GM20431 (cell line): ENCODE results near the gene PDE11A.
"Not testable (repeated sequence)": the region's sequence is repeated elsewhere in the genome, so short reads cannot be mapped to it uniquely, and the experiment has no call there.

Source experiments
- in situ Hi-C: fragments of 300-500 bp; cut with MseI, MboI; formaldehyde crosslinking; loops from one replicate; pipeline ENCODE4 v1.15.0; 2020; ENCODE audit warnings: low sequenced_read_pairs; ENCODE audit not compliant: unreplicated experiment

PDE11A gene

DNA sequence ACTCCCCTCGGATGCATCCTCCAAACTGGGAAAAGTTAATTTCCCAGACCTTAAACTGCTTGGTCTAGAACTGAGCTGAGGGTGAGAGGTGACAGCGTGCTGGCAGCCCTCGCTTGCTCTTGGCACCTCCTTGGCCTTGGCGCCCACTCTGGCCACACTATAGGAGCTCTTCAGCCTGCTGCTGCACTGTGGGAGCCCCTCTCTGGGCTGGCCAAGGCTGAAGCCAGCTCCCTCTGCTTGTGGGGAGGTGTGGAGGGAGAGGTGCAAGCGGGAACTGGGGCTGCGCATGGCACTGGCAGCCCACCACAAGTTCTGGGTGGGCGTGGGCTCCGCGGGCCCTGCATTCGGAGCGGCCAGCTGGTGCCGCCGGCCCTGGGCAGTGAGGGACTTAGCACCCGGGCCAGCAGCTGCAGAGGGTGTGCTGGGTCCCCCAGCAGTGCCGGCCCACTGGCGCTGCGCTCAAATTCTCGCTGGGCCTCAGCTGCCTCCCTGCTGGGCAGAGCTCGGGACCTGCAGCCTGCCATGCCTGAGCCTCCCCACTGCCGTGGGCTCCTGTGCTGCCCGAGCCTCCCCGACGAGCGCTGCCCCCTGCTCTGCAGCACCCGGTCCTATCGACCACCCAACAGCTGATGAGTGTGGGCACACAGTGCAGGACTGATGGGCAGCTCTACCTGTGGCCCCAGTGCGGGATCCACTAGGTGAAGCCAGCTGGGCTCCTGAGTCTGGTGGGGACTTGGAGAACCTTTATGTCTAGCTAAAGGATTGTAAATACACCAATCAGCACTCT, 237.0 kb downstream of the PDE11A start:
- in situ Hi-C loops = not testable (repeated sequence)

DNA sequence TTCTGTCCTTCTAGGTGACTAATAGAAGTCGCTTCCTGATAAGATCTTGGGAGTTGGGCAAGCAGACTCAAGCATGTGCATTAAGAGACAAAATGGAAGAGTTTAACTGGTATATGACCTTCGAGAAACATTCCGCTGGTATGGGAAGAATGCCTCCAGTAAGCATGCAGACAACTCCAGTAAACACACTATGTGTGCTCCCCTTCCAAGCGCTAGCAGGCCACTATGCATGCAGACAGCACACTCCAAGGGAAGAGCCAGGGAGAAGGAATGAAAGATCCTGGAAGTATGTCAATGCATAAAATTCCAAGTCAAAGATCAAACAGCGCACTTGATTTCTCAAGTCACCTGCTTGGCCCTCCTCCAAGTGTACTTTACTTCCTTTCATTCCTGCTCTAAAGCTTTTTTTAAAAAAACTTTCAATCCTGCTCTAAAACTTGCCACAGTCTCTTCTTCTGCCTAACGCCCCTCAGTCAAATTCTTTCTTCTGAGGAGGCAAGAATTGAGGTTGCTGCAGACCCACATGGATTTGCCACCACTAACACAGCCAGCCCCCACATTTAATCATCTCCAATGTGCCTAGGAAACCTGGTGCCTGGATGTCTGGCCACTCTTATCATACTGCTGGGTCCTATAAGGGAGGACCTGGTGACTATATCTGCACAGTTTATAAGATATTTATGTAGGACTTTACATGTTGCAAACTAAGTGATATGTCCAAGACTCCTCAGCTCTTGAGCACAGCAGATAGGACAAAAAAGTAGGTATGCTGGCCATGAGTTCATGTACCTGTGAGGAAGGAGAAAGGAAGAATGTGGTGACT, 239.8 kb downstream of the PDE11A start:
- in situ Hi-C loops = no loop called here

DNA sequence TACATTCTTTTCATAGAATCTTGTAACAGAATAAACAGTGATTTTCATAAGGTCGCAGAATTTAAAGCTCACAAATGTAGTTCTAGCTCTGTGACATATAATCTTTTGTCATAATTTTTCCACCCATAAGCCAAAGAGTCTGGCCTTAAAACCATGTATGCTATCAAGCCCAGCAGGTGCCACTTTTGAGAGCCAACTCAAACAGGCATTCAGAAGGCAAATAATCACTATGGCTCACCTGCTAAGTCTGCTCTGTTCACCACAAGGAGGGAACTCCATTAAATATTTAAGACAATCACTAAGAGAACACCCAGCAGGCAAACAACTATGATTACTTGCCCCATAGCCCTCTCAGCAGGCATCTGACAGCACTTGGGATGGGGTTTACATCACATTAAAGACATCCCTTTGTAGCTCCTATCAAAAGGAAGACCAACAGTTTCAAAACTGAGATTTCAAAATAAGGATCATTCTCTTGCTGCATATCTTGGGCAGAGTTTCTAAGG, 241.6 kb downstream of the PDE11A start:
- in situ Hi-C loops = no loop called here

DNA sequence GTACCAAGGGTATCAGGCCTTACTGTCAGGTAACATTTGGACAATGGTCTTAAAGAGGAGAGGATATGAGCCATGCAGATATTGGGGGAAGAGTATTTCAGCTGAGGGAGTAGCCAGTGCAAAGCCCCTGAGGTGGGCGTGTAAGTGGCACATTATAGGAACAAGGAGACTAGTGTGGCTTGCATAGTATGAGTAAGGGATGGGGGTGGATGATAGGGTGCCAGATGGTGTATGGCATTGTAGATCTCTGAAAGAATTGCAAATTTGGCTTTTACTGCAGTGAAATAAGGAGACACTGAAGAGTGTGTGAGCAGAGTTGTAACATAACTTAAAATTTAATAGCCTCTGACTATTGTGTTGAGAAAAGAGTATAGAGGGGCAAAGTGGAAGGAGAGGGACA, 244.0 kb downstream of the PDE11A start:
- in situ Hi-C loops = no loop called here

DNA sequence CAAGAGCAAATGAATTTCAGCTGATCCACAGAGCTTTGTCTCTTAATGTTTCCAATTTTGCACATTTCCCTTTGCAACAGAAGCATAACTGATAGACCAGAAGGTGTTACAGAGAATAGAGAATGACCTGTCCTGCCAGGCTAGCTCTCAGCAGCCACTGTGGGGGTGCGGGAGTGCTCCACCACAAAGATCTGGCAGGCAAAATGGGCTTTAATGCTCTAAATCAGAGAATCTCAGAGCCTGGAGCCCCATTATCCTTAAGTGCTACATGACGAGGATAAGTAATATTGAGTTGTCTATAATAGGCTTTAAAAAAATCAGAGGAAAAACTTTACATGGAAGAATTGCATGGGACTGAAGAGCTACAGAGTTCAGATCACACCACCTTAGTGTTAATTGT, 245.7 kb downstream of the PDE11A start:
- in situ Hi-C loops = no loop called here

DNA sequence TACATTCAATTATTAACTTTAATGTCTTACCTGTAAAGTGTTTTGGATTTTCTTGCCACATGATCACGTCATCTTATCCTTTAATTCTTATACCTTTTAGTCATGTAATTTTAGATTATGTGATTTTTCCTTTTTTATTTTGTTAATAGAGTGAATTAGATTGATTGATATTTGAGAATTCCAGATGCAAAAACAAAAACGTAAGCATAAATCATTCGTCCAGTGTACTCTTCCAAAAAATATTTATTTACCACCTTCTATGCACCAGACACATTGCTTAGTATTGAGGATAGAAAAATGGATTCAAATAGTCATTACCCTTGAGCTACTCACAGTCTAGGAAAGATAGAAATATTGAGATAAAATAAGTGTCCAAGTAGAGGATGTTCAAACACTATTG, 249.6 kb downstream of the PDE11A start:
- in situ Hi-C loops = no loop called here

DNA sequence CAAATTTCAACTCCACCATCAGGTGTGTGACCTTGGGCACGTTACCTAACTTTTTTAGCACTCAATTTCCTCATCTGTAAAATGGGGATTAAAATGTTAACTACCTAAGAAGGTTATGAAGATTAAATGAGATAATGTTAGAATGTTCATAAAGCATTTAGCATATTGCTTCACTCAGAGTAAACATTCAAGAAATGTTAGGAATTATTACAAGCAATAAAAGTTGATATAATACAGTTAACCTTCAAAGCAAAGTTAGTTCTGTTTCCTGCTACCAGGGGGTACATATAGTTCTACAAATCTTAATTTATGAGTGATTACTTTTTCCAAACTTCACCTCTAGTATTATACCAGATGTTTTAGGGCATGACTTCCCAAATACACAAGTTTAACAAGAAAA, 254.2 kb downstream of the PDE11A start:
- in situ Hi-C loops = no loop called here

DNA sequence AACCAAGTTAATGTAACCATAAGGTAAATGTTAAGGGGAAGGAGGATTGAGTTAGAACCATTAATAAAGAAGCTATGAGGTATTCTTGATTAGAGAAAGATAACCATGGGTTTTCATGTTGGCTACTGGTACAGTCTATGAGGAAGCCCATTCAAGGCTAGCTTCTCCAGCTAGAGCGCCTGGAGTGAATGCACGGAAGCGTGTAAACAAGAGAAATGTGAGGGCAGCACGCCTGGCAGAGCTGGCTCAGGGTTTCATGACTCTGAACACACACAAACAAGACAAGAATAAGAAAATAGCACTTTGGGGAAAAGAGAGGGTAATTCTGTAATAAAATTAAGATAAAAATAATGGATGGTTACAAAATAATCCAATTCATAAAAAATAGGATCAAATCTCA, 255.3 kb downstream of the PDE11A start:
- in situ Hi-C loops = no loop called here

DNA sequence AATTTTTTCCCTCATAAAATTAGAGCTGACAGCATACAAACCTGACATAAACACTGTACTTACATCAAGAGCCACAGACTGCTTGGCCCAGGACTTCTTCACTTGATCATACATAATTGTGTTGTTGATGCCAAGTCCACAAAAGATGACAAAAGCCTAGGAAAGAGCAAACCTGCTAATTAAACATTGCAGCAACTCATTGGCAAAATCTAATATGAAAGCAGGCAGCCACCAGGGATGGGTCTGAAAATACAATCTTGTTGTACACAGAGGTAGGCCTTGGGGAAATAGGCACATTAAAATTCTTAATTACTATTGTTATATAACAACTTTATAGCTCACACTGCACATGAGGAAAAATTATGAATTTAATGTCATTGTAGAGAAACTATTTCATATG, 255.8 kb downstream of the PDE11A start:
- in situ Hi-C loops = no loop called here

DNA sequence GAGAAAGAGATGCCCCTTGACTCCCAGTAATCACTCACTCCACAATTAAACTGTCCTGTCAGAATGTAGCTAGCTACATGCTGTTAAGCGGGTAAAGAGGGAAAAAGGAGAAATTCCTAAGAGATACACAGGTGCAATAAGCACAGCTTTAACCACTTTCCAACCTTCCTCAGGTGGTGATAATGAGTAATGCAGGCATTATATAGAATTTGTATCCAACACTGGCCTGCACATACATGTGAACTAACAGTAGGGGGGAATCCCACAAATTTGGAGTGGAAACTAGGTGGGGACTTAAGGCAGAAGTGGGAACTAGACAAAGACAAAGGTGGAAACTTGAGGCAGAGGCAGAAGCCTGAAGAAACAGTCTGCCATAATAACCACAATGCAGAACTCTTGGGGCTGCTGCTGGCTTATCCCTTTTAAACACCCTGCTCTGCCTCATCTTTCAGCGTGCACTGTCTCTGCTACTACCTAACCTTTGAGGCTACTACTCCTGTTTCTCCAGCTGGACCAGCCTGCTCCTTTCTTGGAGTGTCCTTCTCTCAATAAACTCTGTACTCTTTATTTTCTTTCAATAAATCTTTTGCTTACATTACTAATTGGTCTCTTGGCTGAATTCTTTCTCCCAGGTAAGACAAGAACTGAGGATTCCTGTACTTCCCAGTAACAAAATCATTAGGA, 259.7 kb downstream of the PDE11A start:
- in situ Hi-C loops = no loop called here

DNA sequence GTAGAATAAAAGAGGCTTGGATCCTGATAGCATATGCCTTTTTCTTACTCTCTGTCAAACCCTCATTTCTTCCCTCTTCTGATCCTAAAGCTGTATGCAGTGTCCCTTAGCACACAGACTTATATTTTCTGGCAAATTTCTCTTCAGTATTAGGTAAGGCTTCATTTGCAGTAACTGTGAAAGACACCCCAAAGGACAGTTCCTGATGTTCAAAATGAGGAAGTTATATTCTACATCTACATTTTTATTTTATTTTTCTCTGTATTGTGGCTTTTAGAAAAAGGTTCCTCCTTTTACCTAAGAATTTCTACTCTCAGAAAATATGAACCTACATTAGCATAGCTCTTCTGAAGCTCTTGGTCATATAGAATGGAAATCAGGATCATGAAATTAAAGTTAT, 261.7 kb downstream of the PDE11A start:
- in situ Hi-C loops = no loop called here

DNA sequence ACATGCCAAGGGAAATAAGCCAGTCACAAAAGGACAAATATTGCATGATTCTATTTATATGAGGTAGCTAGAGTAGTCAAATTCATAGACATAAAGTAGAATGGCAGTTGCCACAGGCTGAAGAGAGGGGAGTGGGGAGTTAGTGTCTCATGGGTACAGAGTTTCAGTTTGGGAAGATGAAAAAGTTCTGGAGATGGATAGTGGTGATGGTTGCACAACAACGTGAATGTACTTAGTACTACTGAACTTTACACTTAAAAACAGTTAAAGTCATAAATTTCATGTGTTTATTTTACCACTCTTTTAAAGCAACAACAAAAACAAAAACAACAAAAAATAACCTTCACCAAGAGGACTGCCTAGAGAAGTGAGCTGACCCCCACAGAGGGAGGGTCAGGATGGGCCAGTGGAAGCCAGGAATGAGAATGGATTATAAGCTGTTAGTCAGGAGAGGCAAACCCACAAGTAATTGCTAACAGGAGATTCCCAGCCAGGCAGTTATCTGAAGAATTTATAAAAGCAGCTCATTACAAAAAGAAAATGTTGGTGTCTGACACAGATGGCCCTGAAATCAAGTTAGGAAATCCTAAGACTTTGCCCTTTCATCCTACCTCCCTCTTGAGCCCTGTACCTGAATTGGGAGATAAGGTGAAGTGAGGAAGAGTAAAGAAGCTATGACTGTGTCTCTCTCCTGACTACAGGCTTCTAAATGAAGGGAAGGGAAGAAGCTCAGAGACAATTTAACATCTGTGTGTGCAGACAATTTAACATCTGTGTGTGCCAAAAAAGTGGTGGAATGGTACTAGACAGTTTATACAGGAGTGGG, 263.4 kb downstream of the PDE11A start:
- in situ Hi-C loops = no loop called here

DNA sequence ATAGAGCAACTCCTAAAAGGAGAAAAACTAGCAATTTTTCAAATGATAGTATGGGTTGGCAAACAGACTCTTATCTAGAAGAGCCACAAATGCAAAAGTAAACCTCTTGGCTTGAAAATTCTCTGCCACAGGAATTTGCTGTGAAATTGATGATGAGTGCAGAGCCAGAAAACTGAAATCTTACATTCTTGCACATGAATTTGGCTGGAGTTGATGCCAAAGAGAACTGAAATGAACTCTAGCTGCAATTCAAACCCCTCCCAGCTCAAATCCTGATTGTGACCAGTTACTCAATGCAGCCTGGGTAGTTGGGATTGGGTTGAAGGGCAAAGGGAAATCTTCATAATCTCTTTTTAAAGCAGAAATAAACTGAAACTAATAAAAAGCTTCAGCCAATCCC, 266.6 kb downstream of the PDE11A start:
- in situ Hi-C loops = no loop called here

DNA sequence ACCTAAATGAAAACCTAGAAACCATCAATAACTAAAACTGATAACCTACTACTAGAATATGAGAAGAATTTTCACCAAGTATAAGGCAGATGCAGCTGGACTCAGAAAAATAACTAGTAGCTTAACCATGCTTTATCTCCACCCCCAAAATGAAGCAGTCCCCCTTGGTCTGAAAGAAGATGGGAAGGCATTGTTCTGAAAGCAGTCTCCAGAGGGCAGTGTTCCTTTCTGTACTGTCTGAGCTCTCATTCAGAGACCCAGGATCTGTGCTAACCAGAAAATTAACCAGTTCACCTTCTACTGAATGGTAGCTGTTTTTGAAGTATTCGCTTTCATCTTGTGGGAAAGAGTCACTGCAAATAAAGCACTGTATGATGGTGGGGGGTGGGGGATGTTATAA, 273.0 kb downstream of the PDE11A start:
- in situ Hi-C loops = no loop called here

DNA sequence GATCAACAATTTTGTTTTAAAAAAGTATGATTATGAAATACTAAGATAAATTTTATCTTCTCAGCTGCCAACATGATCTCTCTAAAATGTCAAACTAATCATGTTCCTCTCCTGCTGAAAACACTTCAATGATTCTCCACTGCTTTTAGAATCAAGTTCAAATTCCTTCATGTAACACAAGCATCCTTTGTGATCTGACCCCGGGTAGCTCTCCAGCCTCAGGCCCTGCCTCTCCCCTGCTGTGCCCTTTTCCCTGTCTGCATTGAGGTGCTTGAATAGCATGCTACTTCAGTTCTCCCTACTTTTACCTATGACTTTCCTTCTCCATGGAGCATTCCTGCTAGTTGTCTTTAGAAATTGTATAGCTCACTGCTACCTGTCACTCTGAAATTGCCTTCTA, 274.8 kb downstream of the PDE11A start:
- in situ Hi-C loops = no loop called here

DNA sequence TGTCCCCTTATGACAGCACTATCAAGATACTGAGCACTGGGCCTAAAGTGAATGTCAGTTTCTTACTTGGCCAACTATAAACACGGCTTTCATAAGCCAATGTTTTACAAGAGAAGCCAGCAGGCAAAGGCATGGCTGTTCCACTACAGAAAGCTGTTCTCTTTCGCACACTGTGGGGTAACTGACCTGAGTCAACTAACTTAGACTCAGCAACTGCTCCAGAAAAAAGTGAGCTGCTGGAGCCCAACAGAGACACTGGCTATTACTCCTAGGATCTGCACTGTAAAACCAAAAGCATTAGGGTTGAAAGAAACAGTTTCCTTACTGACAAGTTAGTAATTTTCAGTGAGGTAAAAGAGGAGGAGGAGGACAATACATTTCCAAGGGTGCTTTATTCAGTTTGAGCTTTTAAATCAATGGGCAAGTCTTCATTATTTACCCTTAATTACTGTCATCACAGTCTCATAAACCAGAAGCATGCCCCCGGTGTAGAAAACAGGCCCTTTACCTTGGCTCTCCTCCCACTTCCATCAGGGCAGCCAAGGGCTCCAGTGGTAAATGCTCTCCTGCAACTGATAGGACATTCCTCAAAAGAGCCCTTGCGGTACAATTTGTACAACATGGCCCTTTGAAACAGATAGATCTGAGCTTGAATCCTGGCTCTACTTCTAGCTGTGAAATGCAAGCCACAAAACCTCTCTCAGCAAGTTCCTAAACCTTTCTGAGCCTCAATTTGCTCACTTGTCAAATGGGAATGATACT, 275.7 kb downstream of the PDE11A start:
- in situ Hi-C loops = no loop called here

DNA sequence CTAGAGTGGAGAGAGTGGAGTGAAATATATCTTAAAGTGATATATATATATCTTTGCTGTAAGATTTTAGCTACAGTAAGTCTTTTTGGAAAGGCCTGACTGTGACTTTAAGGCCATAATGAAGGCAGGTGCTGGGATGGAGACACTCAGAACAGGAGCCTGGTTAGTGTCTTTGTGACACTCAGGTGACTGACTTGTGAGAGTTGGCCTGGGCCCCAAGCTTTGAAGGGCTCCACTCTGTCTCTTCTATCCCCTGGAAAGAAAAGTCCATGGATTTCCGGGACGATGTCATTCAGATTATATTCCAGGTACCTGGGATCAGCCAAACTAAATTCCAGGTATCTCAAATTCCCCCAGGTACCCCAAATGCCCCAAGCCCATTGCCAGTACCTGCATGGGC, 276.6 kb downstream of the PDE11A start:
- in situ Hi-C loops = no loop called here

DNA sequence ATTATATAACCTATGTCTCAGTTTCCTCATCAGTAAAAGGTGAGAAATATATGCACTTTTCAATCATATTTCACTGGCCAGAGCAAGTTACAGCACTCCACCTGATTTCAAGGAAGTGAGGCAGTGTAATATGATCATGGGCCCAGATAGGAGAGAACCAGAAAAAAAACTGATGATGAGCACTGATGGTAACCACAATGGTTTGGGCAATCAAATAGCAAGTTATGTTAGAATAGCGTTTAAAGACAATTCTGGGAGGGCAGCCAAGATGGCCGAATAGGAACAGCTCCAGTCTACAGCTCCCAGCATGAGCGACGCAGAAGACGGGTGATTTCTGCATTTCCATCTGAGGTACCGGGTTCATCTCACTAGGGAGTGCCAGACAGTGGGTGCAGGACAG, 287.4 kb downstream of the PDE11A start:
- in situ Hi-C loops = not testable (repeated sequence)

DNA sequence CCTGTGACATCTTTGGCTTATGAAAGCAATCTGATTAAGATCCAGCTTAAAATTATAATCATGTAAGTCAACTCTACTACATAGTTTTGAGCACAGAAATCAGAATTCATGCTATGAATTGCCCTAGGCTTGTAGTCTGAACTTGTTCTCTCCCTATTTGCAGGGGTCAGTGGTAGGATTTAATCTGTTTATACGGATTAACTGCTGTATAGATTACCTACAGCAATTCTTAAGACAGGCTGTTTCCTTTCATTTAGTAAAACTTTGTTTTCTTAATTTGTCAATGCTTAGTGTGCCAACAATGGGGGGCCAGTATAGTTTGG, 287.9 kb downstream of the PDE11A start:
- in situ Hi-C loops = no loop called here
